GM12874 (cell line): ENCODE results near the gene NRDE2.

Experiments used
- TF ChIP-seq, protein P1 (sequence below): IDR thresholded peaks from 2 replicates; pipeline ENCODE4 v1.5.1; 2011; ENCODE audit warnings: low read depth, mild to moderate bottlenecking, control low read depth, low read length, moderate library complexity; ENCODE audit not compliant: insufficient read depth

NRDE2 gene

DNA sequence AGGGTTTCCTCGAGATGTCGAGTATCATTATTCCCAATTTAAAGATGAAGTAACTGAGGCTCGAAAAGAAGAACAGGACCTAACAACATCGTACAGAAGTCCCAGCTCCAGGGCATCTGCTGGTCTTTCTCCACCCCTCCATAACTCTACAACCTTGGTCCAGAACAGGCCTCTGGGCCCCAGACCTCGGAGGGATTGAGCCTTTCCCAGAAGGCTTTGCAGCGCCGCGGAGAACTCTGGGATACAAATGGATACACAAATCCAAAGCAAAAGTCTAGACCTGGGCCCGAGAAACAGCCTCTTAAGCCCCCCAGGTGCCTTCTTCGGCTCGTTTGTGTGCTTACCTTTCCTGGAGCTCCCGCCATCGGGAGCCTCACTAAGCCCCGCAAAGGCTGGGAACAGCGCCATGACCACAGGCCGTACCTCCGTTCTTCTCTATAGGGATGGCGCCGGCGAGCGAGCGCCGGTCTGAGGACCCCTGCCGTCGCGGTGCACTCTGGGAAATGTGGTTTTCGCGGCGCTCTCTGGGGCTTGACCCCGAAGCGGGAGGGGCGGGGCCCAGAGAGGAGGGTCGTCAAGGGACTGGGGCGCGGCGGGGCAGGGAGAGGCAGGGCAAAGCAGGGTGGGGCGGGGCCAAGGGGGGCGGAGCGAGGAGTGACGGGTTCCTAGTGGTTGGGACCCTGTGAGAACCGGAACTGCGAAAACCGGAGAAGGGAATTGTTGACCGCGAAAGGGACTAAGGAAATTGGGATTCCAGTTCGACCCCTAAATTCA, at the start of gene NRDE2:
NRDE2 (minus strand) TSS at position 445 of the 774 bp plus-strand sequence; CDS start at position 408, 37 bp downstream.
- TF ChIP-seq, protein P1, sequence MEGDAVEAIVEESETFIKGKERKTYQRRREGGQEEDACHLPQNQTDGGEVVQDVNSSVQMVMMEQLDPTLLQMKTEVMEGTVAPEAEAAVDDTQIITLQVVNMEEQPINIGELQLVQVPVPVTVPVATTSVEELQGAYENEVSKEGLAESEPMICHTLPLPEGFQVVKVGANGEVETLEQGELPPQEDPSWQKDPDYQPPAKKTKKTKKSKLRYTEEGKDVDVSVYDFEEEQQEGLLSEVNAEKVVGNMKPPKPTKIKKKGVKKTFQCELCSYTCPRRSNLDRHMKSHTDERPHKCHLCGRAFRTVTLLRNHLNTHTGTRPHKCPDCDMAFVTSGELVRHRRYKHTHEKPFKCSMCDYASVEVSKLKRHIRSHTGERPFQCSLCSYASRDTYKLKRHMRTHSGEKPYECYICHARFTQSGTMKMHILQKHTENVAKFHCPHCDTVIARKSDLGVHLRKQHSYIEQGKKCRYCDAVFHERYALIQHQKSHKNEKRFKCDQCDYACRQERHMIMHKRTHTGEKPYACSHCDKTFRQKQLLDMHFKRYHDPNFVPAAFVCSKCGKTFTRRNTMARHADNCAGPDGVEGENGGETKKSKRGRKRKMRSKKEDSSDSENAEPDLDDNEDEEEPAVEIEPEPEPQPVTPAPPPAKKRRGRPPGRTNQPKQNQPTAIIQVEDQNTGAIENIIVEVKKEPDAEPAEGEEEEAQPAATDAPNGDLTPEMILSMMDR = no peak

- TF ChIP-seq, protein P1 = no peak
Measured at GRCh38 chr14:90381011-90381786, 49.5 kb upstream of the NRDE2 start.

DNA sequence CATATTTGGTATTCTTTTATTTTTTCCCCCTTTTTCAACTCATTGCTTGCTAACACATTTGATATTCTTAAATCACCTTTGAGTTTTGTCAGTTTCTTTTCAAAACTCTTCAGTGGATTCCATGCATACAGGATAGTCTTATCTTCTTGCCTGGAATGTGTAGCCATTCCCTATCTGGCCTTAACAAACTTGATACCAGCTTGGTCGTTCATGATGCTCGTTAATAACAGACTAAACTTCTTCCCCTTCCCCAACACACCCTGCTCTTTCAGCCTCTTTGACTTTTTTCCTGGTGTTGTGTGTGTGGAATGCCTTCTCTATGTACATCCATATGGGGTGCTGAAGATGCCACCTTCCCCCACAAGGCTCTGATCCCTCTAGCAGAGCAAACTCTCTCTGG, 47.4 kb upstream of the NRDE2 start:
- TF ChIP-seq, protein P1 = no peak

DNA sequence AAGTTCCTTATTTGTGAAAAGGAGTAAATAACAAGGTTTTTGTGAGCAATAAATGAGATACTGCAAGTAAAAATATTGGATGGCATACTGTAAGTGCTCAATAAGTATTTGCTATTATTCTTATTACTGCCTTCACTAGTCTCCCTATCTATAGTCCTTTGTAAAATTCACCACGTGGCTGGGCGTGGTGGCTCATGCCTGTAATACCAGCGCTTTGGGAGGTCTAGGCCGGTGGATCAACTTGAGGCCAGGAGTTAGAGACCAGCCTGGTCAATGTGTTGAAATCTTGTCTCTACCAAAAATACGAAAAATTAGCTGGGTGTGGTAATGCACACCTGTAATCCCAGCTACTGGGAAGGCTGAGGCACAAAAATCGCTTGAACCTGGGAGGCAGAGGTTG, 46.5 kb upstream of the NRDE2 start:
- TF ChIP-seq, protein P1 = no peak

- TF ChIP-seq, protein P1 = no peak
Measured at GRCh38 chr14:90375934-90376333, 44.2 kb upstream of the NRDE2 start.

- TF ChIP-seq, protein P1 = no peak
Measured at GRCh38 chr14:90374813-90375212, 43.1 kb upstream of the NRDE2 start.

DNA sequence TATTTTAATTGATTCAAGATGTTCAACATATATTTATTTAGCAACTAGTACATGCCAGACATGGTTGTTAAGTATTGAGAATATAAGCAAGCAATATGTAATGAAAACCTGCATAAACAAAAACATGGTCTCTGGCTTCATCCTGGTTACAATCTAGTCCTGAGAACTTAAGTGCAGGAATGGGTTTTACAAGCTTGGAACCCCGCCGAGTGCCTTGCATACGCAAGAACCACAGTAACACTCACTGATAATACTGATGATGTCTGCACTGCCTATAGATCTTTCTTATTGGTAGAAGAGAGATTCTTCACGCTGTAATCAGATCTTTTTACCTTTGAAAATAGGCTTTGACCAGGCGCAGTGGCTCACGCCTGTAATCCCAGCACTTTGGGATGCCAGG, 42.1 kb upstream of the NRDE2 start:
- TF ChIP-seq, protein P1 = no peak
